Stomach smooth muscle (tissue), 2 donors: ENCODE measurements around the gene TOE1.
"Not testable (repeated sequence)": the region's sequence is repeated elsewhere in the genome, so short reads cannot be mapped to it uniquely, and the experiment has no call there.

Source experiments
- H3K27ac ChIP-seq: one replicate; pipeline ENCODE4 v1.7.0; 2013; ENCODE audit warnings: mild to moderate bottlenecking, low read length, inconsistent platforms
- H3K27me3 ChIP-seq, 2 donors: one replicate each; pipeline ENCODE4 v1.7.0; 2013; ENCODE audit warnings: low read length in 2 of 2; ENCODE audit not compliant: insufficient read depth in 2 of 2, control insufficient read depth in 1 of 2
- H3K36me3 ChIP-seq, 2 donors: one replicate each; pipeline ENCODE4 v1.7.0; 2013; ENCODE audit warnings: low read length in 2 of 2; ENCODE audit not compliant: control insufficient read depth in 2 of 2, insufficient read depth in 2 of 2
- H3K4me1 ChIP-seq: one replicate; pipeline ENCODE4 v1.7.0; 2013; ENCODE audit warnings: low read length; ENCODE audit not compliant: control insufficient read depth, insufficient read depth
- H3K4me3 ChIP-seq, 2 donors: one replicate each; pipeline ENCODE4 v1.7.0; 2013; ENCODE audit warnings: low read length in 2 of 2
- H3K9ac ChIP-seq, 2 donors: one replicate each; pipeline ENCODE4 v1.7.0; 2013; ENCODE audit warnings: low read length in 2 of 2, mild to moderate bottlenecking in 1 of 2
- H3K9me3 ChIP-seq, 2 donors: one replicate each; pipeline ENCODE4 v1.7.0; 2013; ENCODE audit warnings: low read length in 2 of 2; ENCODE audit not compliant: control insufficient read depth in 2 of 2
- donor health status: healthy.
- donor health status: Pancreatic carcinoma.

TOE1 gene

DNA sequence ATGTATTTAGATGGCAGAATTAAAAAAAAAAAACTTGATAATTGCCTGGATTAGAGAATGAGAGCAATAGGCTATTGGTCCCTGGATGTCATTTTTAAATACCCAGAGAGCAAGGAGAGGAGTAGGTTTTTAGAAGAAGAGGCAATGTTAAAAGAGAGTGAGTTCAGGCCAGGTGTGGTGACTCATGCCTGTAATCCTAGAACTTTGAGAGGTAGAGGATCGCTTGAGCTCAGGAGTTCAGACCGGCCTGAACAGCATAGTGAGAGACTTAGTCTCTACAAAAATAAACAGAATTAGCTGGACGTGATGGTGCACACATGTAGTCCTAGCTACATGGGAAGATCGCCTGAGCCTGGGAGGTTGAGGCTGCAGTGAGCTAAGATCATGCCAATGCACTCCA, 16.2 kb downstream of the TOE1 start:
- Histone ChIP-seq H3K4me3 (no peak overlapping the region), H3K27ac (no peak overlapping the region)

DNA sequence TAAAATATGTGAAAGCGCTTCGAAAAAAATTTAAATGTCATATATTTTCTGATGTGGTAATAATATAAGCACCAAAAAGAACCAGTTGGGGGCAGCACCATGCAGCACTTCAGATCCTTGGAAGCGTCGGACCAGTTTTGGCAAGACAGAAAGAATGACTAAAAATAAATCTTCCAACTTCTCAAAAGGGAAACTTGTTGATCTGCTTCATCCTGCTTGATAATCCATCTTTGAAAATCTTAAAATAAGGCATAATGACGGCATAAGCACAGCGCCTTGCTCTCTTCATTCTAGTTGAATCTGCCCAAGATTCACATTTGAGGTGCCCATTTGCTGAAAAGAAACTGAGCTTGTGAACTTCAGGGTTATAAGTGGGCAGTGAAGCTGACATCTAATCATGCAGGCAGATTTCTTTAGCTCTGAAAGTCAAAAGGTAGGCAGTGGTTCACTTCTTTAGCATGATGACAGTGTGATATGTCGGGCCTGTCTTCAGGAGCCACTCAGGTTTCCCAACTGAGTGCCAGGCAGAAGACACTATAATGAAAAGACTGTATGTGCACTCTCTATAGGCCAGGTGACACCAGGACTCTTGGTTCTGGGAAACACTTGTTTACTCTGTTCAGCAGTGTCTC, 20.0 kb downstream of the TOE1 start:
- H3K27me3 ChIP-seq, result no peaks in the 10 kb centered on the region
- H3K4me1 ChIP-seq, result peaks cover 11% of the 10 kb centered on the region
- no peaks in the 10 kb centered on the region for H3K9me3 ChIP-seq
- H3K9ac ChIP-seq, result peak overlapping the region in 1 of 2 donors; percentile 43
- peak overlapping the region; percentile 33 for H3K27ac ChIP-seq
- H3K36me3 ChIP-seq, result no peaks in the 10 kb centered on the region
- H3K4me3 ChIP-seq, result peak overlapping the region; percentile 44 to 59

More for the DNA sequence above, 16.2 kb downstream of the TOE1 start:
- H3K9ac ChIP-seq, result no peak overlapping the region
- H3K27me3 ChIP-seq, result no peaks in the 10 kb centered on the region
- peaks cover 11% of the 10 kb centered on the region for H3K4me1 ChIP-seq
- no peaks in the 10 kb centered on the region for H3K36me3 ChIP-seq
- no peaks in the 10 kb centered on the region for H3K9me3 ChIP-seq

DNA sequence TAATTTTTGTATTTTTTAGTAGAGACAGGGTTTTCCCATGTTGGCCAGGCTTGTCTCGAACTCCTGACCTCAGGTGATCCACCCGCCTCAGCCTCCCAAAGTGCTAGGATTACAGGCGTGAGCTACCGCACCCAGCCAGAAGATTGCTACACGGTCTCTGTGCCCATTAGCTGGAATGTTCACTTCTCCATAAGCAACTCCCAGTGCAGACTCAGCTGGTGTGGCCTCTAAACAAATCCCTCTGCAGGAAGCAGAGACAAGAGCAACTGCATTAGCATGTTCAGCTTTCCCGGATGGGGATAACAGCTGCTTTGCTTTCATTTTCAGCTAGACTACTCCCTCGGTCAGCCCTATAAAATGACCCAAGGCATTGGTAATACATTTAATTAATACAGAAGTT, 21.0 kb downstream of the TOE1 start:
- H3K27me3 ChIP-seq, H3K9me3 ChIP-seq, H3K36me3 ChIP-seq: not testable (repeated sequence)
- peak overlapping the region; percentile 33 for H3K27ac ChIP-seq
- H3K4me3 ChIP-seq, result peak overlapping the region; percentile 40 to 50
- H3K9ac ChIP-seq, result peak overlapping the region in 1 of 2 donors; percentile 14
- peaks cover 11% of the 10 kb centered on the region for H3K4me1 ChIP-seq

DNA sequence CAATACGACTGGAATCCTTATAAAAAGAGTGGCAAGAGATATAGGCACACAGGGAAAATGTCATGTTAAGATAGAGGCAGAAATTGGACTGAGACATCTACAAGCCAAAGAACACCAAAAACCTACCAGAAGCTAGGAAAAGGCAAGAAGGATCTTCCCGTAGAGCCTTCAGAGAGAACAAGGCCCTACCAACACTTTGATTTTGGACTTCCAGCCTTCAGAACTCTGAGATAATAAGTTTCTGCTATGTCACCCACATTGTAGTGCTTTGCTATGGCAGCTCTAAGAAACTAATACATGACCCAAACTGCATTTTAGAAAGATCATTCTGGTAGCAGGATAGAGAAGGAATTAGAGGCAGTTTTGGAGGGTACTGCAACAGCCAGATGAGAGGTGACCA, 24.3 kb downstream of the TOE1 start:
- Histone ChIP-seq H3K27ac (no peak overlapping the region), H3K9ac (no peak overlapping the region), H3K9me3 (no peaks in the 10 kb centered on the region), H3K4me3 (no peak overlapping the region), H3K36me3 (no peaks in the 10 kb centered on the region), H3K4me1 (peaks cover 11% of the 10 kb centered on the region), H3K27me3 (no peaks in the 10 kb centered on the region)

DNA sequence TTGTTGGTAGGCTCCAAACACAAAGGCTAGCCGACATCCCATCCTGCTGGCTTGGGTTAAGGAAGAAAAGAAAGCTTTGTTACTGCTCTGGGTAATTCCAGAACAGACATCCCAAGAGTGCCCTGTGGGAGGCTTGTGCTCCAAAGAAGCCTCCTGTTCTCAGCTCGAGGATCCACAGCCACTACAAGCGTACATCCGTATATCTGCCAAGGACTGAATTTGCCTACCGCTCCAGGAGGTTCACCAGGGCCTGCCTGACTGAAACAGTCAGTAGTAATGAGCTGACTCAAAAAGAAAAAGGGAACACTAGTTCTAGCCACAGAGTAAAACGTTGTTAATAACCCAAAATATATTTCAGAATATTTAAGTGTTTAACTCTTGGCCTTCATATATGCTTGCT, 25.1 kb downstream of the TOE1 start:
- Histone ChIP-seq H3K27ac (no peak overlapping the region), H3K4me3 (no peak overlapping the region), H3K9ac (no peak overlapping the region)

DNA sequence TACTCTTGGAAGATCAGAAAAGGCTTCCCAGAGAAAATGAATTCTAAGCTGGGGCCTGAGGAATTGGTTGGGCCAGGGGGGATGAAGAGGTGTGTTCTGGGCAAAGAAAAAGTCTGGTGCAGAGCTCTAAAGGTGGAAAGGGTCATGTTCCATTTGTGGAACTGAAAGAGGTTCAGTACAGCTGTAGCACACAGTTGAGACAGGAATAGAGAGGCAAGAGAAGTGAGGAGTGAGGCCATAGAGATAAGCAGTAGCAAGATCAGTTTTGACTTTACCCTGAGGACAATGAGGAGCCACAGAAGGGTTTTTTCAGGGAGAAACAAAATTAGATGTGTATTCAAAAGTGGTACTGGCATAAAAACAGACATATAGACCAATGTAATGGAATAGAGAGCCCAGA, 30.6 kb downstream of the TOE1 start:
- no peak overlapping the region for H3K27ac ChIP-seq
- H3K9ac ChIP-seq, result no peak overlapping the region
- H3K27me3 ChIP-seq, result no peaks in the 10 kb centered on the region

More for the DNA sequence above, 25.1 kb downstream of the TOE1 start:
- H3K9me3 ChIP-seq, result no peaks in the 10 kb centered on the region
- peaks cover 10% of the 10 kb centered on the region for H3K4me1 ChIP-seq
- no peaks in the 10 kb centered on the region for H3K27me3 ChIP-seq
- no peaks in the 10 kb centered on the region for H3K36me3 ChIP-seq

DNA sequence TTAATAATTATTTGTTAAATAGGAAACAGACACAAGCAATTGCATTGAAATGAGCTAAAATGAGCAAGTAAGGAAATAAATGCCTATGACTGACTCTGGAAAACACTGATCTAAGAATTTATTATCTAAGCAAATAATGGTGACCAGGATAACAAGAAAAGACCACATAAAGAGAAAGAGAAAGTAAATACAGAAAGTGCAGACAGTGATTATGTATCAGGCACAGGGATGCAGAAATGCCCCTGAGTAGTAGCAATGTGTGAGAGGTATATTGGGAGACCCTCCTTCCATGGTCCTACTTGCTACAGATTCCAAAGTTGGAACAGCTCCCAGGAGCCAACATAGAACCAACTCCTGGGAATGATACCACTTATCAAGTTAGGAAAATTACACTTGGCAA, 33.6 kb downstream of the TOE1 start:
- no peaks in the 10 kb centered on the region for H3K9me3 ChIP-seq
- H3K36me3 ChIP-seq, result no peaks in the 10 kb centered on the region
- H3K27ac ChIP-seq, result no peak overlapping the region
- no peak overlapping the region for H3K9ac ChIP-seq
- H3K4me1 ChIP-seq, result no peaks in the 10 kb centered on the region
- H3K27me3 ChIP-seq, result no peaks in the 10 kb centered on the region
- H3K4me3 ChIP-seq, result no peak overlapping the region

More for the DNA sequence above, 30.6 kb downstream of the TOE1 start:
- Histone ChIP-seq H3K4me3 (no peak overlapping the region), H3K4me1 (no peaks in the 10 kb centered on the region), H3K9me3 (no peaks in the 10 kb centered on the region), H3K36me3 (no peaks in the 10 kb centered on the region)

DNA sequence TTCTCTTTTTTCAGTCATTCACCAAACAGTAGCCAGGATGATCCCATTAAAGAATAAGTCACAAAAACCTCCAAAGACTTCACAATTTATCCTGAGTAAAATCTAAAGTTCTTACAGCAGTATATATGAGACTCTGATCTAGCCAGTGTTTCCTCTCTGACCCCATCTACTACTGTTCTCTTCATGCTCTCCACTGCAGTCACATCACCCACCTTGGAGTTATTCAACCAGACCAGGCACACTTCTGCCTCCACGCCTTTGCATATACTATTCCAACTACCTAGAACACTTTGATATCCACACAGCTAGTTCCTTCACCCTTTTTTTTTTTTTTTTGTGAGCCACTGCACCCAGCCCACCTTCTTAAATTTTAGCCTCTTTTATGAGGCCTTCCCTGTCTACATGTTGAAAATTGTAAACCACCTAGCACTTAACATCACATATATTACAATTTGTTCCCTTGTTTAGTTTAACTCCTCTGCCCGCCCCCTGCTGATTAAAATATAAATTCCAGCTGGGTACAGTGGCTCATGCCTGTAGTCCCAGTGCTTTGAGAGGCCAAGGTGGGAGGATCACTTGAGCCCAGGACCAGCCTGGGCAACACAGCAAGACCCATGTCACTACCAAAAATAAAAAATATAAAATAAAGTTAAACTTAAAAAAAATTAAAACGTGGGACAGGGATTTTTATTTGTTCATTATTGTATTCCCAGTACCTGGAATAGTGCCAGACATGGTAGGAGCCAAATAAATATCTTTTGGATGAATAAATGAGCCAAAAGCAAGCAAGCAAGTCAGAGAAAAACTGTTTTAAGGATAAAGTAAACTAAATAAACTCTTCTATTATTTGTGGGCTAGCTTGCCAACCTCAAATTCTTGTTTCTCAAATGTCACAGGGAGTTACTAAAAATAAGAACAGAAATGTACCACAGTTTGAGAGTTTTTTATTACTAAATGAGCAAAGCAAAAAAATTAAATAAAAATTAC, 35.4 kb downstream of the TOE1 start:
- no peak overlapping the region for H3K4me3 ChIP-seq
- no peaks in the 10 kb centered on the region for H3K4me1 ChIP-seq
- H3K36me3 ChIP-seq, result no peaks in the 10 kb centered on the region
- H3K9ac ChIP-seq, result no peak overlapping the region
- no peak overlapping the region for H3K27ac ChIP-seq
- no peaks in the 10 kb centered on the region for H3K27me3 ChIP-seq
- no peaks in the 10 kb centered on the region for H3K9me3 ChIP-seq

DNA sequence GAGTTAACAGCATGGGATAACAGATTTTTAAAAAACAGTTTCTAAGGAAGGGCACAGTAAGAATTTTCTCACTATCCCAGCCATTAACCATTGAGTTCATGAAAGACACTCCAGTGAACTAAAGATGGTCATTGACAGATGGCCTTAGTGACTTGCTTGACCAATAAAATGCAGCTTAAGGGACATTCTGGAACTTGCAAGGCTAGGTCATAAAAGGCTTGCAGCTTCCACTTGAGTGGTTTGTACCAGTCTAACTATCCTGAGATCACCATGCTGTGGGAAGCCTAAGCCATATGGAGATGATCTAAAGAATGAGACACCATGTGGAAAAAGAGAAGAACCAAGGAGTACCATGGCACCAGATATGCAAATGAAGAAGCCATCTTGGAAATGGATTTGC, 38.2 kb downstream of the TOE1 start:
- H3K27me3 ChIP-seq, result no peaks in the 10 kb centered on the region
- no peak overlapping the region for H3K9ac ChIP-seq
- H3K36me3 ChIP-seq, result no peaks in the 10 kb centered on the region
- no peaks in the 10 kb centered on the region for H3K9me3 ChIP-seq
- no peak overlapping the region for H3K4me3 ChIP-seq
- no peak overlapping the region for H3K27ac ChIP-seq
- no peaks in the 10 kb centered on the region for H3K4me1 ChIP-seq

DNA sequence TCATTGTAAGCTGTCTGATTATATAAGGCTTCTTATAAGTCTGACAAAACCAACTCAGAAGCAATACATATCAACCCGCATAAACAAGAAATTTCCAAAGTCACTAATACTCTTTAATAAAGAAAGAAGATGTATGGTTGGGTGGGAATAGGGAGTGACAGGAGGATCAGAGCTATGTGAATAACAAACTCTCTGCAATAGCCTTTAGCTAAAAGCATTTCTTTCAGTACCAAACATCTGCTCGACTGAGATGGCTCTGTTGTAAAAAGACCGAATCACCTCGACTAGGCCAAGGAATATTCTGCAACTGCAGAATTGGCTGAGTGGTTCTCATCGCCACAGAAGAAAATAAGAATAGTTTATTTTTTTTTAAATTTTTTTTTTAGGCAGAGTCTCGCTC, 39.6 kb downstream of the TOE1 start:
- Histone ChIP-seq H3K27me3 (no peaks in the 10 kb centered on the region), H3K36me3 (no peaks in the 10 kb centered on the region), H3K4me1 (no peaks in the 10 kb centered on the region), H3K9ac (no peak overlapping the region), H3K4me3 (no peak overlapping the region), H3K9me3 (no peaks in the 10 kb centered on the region), H3K27ac (no peak overlapping the region)

DNA sequence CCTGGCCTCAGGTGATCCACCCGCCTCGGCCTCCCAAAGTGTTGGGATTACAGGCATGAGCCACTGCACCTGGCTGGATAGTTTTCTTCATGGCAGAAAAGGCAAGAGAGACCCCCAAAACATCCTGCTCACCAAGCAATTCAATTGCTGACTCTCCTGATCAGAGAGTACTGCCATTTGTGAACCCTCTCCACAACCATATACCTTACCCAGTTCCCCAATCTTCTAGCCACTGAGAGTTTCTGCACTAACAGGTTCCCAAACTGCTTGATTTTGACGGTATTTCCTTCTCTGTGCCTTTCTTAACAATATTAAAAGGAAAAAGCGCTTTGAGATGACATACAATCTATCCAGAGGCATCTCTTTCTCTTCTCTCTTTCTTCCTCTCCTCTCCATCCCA, 40.2 kb downstream of the TOE1 start:
- Histone ChIP-seq H3K4me3 (no peak overlapping the region), H3K9ac (no peak overlapping the region), H3K27me3 (no peaks in the 10 kb centered on the region), H3K27ac (no peak overlapping the region), H3K9me3 (no peaks in the 10 kb centered on the region), H3K36me3 (no peaks in the 10 kb centered on the region), H3K4me1 (no peaks in the 10 kb centered on the region)
